Measurements from ENCODE around the gene CRYBG1. TPM values are rescaled to one million over a fixed set of nuclear protein-coding genes. Genes with fewer than 3 reads are reported as not detected.

Gene CRYBG1
- total and polyA plus RNA-seq, 2 of the 13 experiments (the other 11 are each of a cell fraction or from before 2014, with no cell fraction given), result 10.1 to 21.9 TPM

GRCh38 chr6:106425382-106425781 lies 64.9 kb downstream of the CRYBG1 start (continued):
- no peak for TF ChIP-seq FOXO1 (CRISPR knock-in tag; IDR thresholded peaks at IDR 0.05)
- no peak for TF ChIP-seq RBM22 (optimal IDR thresholded peaks at IDR 0.05; ENCODE audit: low read length)

DNA sequence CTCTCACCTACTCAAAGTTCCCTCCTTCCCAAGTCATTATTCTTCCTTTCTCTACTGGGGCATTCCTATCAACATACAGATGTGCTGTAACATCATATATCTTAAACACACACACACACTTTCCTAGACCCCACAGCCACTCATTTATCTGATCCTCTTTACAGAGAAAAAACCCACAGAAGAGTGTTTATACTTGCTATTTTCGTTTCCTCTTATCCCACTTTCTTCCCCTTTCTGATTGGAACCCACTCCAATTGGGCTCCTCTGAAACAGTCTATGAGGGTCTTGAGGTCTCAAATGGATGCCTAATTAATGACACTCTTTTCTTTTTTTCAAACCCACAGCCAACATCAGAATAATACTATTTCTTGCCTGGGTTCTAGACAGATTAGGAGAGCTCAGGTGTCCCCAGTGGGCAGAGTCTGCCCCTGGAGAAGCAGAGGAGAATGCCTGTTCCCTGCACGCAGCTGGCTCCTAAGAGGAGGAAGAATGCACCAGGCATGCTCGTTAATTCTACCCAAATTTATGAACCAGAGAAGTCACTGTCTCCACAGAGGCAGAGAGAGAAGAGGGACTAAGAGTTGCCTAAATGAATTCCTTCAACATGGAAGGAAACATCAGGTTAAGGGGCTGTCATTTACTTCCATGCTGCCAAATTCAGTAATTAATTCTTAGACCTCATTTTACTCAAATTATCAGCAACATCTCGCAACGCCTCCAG lies 65.9 kb downstream of the CRYBG1 start:
- H3K9me3 ChIP-seq (ENCODE audit: low read length), result no peaks in the 10 kb centered on the region
- TF ChIP-seq TBP (CRISPR knock-in tag; IDR thresholded peaks at IDR 0.05) (no peak), ZNF629 (CRISPR knock-in tag; conservative IDR thresholded peaks at IDR 0.05) (no peak), ATF2 (CRISPR knock-in tag; IDR thresholded peaks at IDR 0.05) (no peak), ZNF782 (CRISPR knock-in tag; IDR thresholded peaks at IDR 0.05; ENCODE audit: borderline replicate concordance) (no peak), THRA (CRISPR knock-in tag; IDR thresholded peaks at IDR 0.05; ENCODE audit: borderline replicate concordance) (no peak), RNF2 (conservative IDR thresholded peaks at IDR 0.05; ENCODE audit: low read depth) (no peak)
- TF ChIP-seq, protein P1, sequence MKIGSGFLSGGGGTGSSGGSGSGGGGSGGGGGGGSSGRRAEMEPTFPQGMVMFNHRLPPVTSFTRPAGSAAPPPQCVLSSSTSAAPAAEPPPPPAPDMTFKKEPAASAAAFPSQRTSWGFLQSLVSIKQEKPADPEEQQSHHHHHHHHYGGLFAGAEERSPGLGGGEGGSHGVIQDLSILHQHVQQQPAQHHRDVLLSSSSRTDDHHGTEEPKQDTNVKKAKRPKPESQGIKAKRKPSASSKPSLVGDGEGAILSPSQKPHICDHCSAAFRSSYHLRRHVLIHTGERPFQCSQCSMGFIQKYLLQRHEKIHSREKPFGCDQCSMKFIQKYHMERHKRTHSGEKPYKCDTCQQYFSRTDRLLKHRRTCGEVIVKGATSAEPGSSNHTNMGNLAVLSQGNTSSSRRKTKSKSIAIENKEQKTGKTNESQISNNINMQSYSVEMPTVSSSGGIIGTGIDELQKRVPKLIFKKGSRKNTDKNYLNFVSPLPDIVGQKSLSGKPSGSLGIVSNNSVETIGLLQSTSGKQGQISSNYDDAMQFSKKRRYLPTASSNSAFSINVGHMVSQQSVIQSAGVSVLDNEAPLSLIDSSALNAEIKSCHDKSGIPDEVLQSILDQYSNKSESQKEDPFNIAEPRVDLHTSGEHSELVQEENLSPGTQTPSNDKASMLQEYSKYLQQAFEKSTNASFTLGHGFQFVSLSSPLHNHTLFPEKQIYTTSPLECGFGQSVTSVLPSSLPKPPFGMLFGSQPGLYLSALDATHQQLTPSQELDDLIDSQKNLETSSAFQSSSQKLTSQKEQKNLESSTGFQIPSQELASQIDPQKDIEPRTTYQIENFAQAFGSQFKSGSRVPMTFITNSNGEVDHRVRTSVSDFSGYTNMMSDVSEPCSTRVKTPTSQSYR (CRISPR knock-in tag; IDR thresholded peaks at IDR 0.05; ENCODE audit: borderline replicate concordance), result no peak
- TF ChIP-seq, protein P2, sequence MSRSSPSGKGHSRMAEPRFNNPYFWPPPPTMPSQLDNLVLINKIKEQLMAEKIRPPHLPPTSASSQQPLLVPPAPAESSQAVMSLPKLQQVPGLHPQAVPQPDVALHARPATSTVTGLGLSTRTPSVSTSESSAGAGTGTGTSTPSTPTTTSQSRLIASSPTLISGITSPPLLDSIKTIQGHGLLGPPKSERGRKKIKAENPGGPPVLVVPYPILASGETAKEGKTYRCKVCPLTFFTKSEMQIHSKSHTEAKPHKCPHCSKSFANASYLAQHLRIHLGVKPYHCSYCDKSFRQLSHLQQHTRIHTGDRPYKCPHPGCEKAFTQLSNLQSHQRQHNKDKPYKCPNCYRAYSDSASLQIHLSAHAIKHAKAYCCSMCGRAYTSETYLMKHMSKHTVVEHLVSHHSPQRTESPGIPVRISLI (CRISPR knock-in tag; IDR thresholded peaks at IDR 0.05; ENCODE audit: borderline replicate concordance), result no peak
- TF ChIP-seq, protein P3, sequence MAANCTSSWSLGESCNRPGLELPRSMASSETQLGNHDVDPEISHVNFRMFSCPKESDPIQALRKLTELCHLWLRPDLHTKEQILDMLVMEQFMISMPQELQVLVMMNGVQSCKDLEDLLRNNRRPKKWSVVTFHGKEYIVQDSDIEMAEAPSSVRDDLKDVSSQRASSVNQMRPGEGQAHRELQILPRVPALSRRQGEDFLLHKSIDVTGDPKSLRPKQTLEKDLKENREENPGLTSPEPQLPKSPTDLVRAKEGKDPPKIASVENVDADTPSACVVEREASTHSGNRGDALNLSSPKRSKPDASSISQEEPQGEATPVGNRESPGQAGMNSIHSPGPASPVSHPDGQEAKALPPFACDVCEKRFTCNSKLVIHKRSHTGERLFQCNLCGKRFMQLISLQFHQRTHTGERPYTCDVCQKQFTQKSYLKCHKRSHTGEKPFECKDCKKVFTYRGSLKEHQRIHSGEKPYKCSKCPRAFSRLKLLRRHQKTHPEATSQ (CRISPR knock-in tag; IDR thresholded peaks at IDR 0.05; ENCODE audit: borderline replicate concordance), result no peak
- FAIRE-seq, result no peak
- WGBS (ENCODE audit: low lambda C conversion rate), result 2% methylated on average over 5 of the region's 5 CpGs
- in situ Hi-C loops (cut with HindIII; ENCODE audit: extremely low pct_ligation_motif_present, low pct_unique_long_range_greater_than_20kb) (no loop called here), intact Hi-C loops (cut with micrococcal nuclease; ENCODE audit: unreplicated experiment) (no loop called here)
- H3K4me3 ChIP-seq (replicated peaks in 1 of 3; ENCODE audit: insufficient read depth in 1 of 3, low read depth in 2 of 3, low read length in 3 of 3), result no peak overlapping the region
- ATAC-seq, result no peak
- no TSS peak for BruUV-seq (replicated peaks)
- H2AFZ ChIP-seq (ENCODE audit: low read length), result no peak overlapping the region
- no peak for DNase-seq (ENCODE audit: low spot score)
- ChIA-PET CTCF (ENCODE audit: low intra/inter-chr PET ratio, low total read pairs) (no interaction called here), POLR2A (no interaction called here)
- no peak overlapping the region for H3K9ac ChIP-seq (ENCODE audit: insufficient read depth, low read depth, low read length)
- no peak overlapping the region for H3K27ac ChIP-seq (ENCODE audit: extremely low read length, insufficient read depth, low read length)
- H3K79me2 ChIP-seq (ENCODE audit: insufficient read depth, low read length), result no peaks in the 10 kb centered on the region
- no peak overlapping the region for H3K4me2 ChIP-seq (ENCODE audit: low read depth, low read length)
- H3K36me3 ChIP-seq (replicated peaks in 1 of 2; ENCODE audit: control insufficient read depth in 1 of 2, insufficient read depth in 2 of 2, low read length in 2 of 2), result no peaks in the 10 kb centered on the region
- H3K27me3 ChIP-seq (ENCODE audit: control insufficient read depth in 1 of 2, insufficient read depth in 2 of 2, low read length in 2 of 2), result peaks cover 0 to 3% of the 10 kb centered on the region in 2 experiments; a peak in 1 of 5 replicates
- no peaks in the 10 kb centered on the region for H4K20me1 ChIP-seq (ENCODE audit: insufficient read depth, low read length)
- peaks cover 8% of the 10 kb centered on the region for H3K4me1 ChIP-seq (ENCODE audit: insufficient read depth, low read length)
